T-helper 22 cell (primary cell): ENCODE measurements around the gene RAB2B.
"Not testable (repeated sequence)": the region's sequence is repeated elsewhere in the genome, so short reads cannot be mapped to it uniquely, and the experiment has no call there.

Source experiments
- DNase-seq: peaks from one replicate; pipeline ENCODE4 v3.0.0-alpha.2; 2020; ENCODE audit warnings: low read depth

RAB2B gene

GRCh38 chr14:21486640-21487087, 9.9 kb upstream of the RAB2B start:
- no peak for DNase-seq

GRCh38 chr14:21476523-21476924, 235 bp downstream of the RAB2B start:
- DNase-seq: peak; percentile 82

- DNase-seq: no peak
These were observed 814 bp downstream of the RAB2B start for GRCh38 chr14:21475767-21476522.

GRCh38 chr14:21467616-21468015, 9.1 kb downstream of the RAB2B start:
- DNase-seq: no peak

GRCh38 chr14:21455912-21456667, 20.7 kb downstream of the RAB2B start, which contains the start of gene CHD8:
Gene CHD8 (minus strand): TSS chr14:21456123. CDS start chr14:21431643, 24,480 bp downstream.
- DNase-seq: peak; percentile 100

GRCh38 chr14:21455592-21455911, 21.2 kb downstream of the RAB2B start:
- no peak for DNase-seq

DNA sequence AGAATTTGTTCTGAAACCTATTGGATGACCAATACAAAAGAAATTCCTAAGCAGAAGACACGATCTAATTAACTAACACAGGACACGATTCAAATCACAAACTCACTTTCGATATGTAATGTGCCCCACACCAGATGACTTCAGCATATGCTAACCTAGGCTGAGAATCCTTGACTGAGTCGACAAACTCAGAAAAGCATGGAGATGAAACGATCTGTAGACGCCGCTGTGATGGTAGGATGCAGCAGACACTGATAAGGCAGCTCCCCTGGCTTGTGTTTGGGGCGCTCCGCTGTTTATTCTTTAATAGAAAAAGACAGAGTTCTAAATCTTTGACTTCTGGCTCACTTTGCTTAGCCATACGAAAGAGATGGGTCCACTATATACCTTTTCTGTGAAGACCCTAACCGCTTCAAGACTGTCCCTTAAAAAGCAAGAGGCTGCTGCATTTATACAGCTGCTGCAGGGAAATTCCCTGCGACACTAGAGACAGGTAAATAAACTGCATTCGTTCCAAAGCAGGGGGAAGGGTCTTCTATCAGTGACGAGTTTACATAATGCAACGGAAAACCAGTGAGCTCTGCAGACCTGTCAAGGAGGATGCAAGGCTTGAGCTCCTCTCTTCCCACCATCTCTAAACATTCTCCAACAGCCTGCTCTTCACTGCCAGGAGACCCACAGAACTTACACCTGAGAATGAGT, 21.8 kb downstream of the RAB2B start:
- no peak for DNase-seq

DNA sequence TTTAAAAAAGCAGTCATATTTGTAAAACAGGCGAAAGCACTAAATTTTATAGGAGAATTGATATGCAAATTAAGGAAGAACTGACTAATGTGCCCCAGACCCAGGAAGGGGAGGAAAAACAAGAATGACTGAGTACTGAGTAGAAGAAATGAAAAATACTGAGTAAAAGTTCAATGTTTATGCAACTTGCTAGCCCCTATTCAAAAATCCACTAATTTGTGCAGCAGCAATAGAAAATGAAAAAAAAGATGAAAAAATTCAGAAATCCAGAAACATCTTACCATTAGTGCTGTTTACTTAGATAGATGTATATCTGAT, 26.9 kb downstream of the RAB2B start:
- no peak for DNase-seq

GRCh38 chr14:21442657-21443056, 34.1 kb downstream of the RAB2B start:
- DNase-seq: not testable (repeated sequence)

DNA sequence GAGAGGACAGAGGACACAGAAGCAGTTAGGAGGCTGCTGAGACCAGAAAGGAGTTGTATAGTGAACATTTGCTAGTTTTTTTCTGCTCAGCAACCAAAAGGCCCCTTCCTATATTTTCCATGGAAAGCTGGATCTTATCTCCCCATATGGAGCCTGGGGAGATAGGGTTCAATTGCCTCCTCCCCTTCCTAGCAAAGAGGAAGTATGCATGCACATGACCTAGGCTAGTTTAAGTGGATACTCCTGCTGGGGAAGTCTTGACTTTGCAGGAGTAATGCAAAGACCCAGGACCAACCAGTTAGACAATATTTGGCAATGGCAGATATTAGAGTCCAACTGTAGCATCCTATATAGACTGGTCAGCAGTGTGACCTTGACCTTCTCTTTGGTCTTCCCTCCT, 35.9 kb downstream of the RAB2B start:
- DNase-seq: no peak

- peak; percentile 97 for DNase-seq
These were observed 39.5 kb downstream of the RAB2B start for GRCh38 chr14:21437063-21437901.

DNA sequence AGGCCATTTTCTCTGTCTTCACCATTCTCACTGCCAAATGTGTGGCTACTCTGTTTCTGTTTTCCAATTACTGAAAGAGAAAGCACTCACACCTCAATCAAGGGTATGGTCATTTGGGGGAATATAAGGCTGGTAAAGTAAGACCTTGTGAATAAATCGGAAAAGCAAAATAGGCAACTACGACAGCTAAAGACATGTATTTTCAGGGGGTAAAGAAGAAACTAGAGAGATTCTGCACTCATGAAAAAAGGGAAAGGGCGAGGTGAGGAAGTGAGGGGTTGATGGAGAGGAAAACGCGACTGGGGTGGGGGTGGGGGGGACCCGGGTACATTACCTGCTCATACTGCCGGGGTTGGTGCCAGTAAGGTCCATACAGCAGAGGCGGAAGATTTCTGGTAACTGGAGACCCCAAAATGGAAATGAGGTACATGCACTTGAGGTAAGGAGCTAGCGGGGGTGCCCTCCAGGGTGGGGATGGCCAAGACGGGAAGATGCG, 40.1 kb downstream of the RAB2B start:
- DNase-seq: no peak

GRCh38 chr14:21431126-21431525, 45.6 kb downstream of the RAB2B start:
- no peak for DNase-seq

GRCh38 chr14:21428930-21429329, 47.8 kb downstream of the RAB2B start:
- no peak for DNase-seq

DNA sequence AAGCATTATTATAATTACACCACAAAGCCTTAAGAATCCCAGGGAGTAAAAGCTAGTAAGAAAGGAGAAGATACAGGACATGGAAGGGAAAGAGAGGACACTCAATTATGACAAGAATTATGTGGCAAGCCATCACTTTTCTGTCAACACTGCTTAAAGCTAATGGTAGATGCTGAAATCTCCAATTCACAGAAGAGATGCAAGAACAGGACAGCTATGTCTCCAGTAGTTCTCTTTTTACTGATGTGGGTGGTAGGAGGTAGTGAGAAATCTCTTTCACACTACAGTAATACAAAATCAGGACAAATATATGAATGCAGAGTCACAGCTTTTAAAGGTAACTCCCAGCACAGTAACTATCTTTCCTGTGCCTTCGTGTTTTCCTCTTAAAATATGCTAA, 50.1 kb downstream of the RAB2B start:
- no peak for DNase-seq

- no peak for DNase-seq
These were observed 57.2 kb downstream of the RAB2B start for GRCh38 chr14:21419528-21419927.

- DNase-seq: no peak
These were observed 61.4 kb downstream of the RAB2B start for GRCh38 chr14:21415329-21415728.

DNA sequence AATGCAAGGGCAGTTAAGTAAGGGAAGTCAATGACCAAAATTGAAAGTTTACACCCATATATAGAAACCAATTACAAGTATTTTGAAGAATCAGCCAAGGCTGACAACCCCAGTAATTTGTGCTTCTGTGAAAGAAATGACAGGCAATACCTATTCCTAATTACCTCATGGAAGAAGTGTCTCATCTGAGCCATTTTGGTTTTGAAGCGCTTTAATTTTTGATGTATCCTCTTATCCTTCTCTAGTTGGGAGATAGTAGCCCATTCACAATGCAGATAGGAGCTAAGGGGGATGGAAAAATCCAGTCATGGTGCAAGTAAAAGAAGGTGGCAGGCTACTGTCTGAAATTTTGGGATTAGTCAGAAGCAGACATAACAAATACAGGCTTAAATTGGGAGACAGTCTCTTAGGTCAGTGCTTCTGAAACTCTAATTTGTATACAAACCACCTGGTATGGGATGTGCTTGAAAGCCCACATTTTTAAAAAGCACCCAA, 62.6 kb downstream of the RAB2B start:
- no peak for DNase-seq
